Spleen (tissue), 7 donors: ENCODE measurements around the gene PPIL4.

Source experiments
- POLR2A ChIP-seq, 3 donors: fragments of 450-650 bp; IDR thresholded peaks; one replicate each; pipeline ENCODE4 v1.5.1; 2017; ENCODE audit warnings: antibody characterized with exemption in 3 of 3, mild to moderate bottlenecking in 1 of 3
- TF ChIP-seq, protein P1 (sequence below), 11 experiments: fragments of 200-600 bp in 7 of 11; fragments of 450-650 bp in 4 of 11; sonication (generic) in 4 of 11; IDR thresholded peaks in 8 of 11; conservative IDR thresholded peaks in 3 of 11; 1 replicate in 7 of 11; 2 replicates in 4 of 11; pipeline versions ENCODE4 v1.4.0 to v1.8.0; 2016 to 2021; ENCODE audit warnings: antibody characterized with exemption in 11 of 11, inconsistent platforms in 4 of 11, mild to moderate bottlenecking in 1 of 11
- donor health status: DM: no; HTN: no; CAD: no; lungs with moderate emphysema.
- donor health status: DM: no; HTN: no; CAD: no.
- donor health status: DM: no; HTN: no; CAD: no.

DNA sequence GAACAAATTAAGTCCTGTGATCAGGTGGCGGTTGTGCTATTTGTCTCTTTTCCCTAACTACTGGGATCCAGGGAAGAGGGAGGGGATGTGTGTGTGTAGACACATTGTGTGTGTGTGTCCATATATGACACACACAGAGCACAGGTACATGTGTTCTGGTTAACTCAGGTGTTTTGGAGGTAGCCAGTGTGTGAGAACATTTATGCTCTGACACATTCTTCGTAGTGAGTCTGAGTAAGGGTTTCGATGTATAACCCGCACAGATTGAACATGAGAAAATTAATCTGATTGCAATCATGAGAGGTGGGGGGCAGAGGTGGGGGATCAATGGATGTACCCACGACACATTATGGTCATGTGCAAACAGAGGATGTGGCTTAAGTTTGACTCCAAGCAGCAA lies 73.6 kb downstream of the PPIL4 start:
- TF ChIP-seq, protein P1, sequence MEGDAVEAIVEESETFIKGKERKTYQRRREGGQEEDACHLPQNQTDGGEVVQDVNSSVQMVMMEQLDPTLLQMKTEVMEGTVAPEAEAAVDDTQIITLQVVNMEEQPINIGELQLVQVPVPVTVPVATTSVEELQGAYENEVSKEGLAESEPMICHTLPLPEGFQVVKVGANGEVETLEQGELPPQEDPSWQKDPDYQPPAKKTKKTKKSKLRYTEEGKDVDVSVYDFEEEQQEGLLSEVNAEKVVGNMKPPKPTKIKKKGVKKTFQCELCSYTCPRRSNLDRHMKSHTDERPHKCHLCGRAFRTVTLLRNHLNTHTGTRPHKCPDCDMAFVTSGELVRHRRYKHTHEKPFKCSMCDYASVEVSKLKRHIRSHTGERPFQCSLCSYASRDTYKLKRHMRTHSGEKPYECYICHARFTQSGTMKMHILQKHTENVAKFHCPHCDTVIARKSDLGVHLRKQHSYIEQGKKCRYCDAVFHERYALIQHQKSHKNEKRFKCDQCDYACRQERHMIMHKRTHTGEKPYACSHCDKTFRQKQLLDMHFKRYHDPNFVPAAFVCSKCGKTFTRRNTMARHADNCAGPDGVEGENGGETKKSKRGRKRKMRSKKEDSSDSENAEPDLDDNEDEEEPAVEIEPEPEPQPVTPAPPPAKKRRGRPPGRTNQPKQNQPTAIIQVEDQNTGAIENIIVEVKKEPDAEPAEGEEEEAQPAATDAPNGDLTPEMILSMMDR (IDR thresholded peaks at IDR 0.05 in 8 of 11, conservative IDR thresholded peaks at IDR 0.05 in 3 of 11), result no peak
- no peak for TF ChIP-seq POLR2A (IDR thresholded peaks at IDR 0.05)
